HG03196 (cell line): Measurements from ENCODE around the gene PRKN.
A peak's percentile ranks its signal among the peaks of the same experiment; 100 is the strongest.
"Not testable (repeated sequence)": the region's sequence is repeated elsewhere in the genome, so short reads cannot be mapped to it uniquely, and the experiment has no call there.

Source experiments
- ATAC-seq: cut with Tn5 transposase; IDR thresholded peaks from one replicate; pipeline ENCODE4 v1.9.1; 2021; ENCODE audit not compliant: unreplicated experiment

Gene PRKN

DNA sequence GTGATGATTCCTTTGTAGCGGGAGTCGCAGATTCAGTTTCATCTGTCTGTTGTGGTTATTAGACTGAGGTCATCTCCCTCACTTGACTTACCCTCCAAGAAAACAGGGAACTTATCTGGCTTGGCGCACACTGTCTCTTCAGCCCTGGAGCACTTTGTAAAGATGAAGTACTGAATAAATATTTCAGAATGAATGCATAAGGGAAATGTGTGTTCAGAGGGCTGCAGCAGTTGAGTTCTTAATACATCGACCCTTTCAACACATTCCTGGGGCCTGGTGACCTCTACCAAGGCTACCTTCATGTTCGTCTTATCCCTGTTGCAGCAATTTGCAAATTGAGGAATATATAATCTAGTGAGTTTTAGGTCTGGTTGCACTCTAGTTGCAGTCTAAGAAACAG lies 801.2 kb downstream of the PRKN start:
- ATAC-seq, result no peak

GRCh38 chr6:161924516-161925116 lies 803.0 kb downstream of the PRKN start:
- no peak for ATAC-seq

DNA sequence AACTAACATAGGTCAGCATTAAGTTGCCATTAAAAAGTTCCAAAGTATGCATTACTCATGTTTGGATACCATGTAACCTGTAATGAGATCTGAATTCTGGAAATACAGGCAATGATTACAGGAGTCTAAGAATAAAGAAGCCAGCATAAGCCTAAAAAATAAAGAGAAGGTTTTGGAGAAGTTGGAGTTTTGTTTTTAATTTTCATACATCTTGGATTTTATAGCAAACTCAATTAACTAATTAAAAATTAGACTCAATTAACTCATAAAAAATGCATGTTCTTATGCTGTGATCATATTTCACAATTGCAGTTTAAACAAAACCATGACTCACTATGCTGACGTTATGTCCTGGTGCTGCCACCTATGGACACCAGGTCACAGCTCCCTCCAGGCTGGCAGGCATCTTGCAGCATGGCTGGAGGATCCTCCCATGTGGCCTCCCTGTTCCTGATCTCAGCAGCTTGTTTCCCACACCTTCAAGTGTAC lies 804.9 kb downstream of the PRKN start:
- peak; percentile 61 for ATAC-seq

DNA sequence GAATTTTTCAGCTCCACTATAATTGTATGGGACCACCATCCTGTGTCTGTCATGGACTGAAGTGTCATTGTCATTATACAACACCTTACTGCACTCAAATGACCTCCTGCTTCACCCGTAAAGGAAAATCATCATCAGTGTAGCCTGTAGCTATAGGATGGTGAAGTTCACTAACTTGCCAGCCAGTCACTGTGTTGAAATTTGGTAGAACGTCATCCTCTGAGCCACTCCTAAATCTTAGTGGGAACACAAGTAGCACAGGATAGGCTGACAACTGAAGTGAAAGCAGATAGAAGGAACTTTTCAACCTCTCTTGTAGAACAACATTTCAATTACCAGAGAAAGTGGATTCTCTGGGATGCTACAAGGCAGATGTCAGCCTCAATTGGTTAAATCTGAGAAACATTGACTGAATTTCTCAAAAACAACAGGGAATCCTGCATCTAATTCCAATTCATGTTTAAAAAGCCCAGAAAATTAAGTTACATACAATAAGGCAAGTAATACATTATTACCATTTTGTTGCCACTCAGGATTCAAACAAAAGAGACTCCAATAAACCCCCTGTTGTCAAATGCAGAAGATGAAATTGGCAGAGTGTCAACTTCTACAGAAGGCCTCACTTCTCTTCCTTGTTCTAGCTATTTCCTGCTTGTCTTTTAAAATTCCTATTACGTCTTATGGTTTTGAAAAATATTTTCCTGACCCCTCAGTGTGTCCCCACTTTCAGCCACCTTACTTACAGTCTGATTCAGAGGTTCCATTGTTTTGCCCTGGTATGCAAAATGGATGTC lies 805.8 kb downstream of the PRKN start:
- ATAC-seq, result no peak

- ATAC-seq, result no peak
Measured at GRCh38 chr6:161919691-161920090, 807.9 kb downstream of the PRKN start.

DNA sequence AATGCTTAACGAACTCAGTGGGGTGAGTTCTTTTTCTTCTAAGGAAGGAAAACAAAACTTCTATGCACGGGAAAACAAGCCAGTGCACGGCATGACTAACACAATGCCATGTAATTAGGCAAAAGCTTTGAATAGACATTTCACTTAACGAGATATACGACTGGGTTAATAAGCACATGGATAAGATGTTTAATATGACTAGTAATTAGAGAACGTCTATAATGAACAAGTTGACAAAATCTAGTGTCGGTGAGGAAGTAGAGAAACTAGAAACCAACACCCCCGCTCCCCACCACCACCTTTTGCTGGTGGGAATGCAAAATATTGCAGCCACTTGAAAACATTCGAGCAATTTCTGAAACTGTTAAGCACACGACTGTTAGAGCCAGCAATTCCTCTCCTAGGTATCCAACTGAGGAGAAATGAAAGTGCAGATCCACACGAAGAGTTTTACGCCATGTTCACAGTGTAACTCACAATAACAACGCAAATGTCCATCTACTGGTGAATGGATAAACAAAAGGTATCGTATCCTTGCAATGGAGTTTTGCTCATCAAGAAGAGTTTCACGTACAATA lies 808.8 kb downstream of the PRKN start:
- no peak for ATAC-seq

GRCh38 chr6:161918109-161918531 lies 809.4 kb downstream of the PRKN start:
- ATAC-seq, result no peak

- no peak for ATAC-seq
Measured at GRCh38 chr6:161917645-161918044, 809.9 kb downstream of the PRKN start.

GRCh38 chr6:161915456-161915964 lies 812.1 kb downstream of the PRKN start:
- no peak for ATAC-seq

GRCh38 chr6:161908872-161909271 lies 818.7 kb downstream of the PRKN start:
- ATAC-seq, result no peak

DNA sequence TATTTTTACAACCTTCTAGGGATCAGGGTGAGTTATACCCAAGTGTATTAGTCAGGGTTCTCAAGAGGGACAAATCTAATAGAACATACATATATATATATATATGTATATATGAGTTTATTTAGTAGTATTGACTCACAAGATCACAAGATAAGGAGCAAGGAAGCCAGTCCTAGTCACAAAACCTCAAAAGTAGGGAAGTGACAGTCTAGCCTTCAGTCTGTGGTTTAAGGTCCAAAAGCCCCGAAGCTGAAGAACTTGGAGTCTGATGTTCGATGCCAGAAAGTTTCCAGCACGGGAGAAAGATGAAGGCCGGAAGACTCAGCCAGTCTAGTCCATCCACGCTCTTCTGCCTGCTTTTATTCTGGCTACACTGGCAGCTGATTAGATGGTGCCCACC lies 821.0 kb downstream of the PRKN start:
- ATAC-seq, result no peak

GRCh38 chr6:161903584-161904212 lies 823.9 kb downstream of the PRKN start:
- ATAC-seq, result no peak

- ATAC-seq, result no peak
Measured at GRCh38 chr6:161901740-161902426, 825.7 kb downstream of the PRKN start.

- no peak for ATAC-seq
Measured at GRCh38 chr6:161894436-161894835, 833.1 kb downstream of the PRKN start.

- no peak for ATAC-seq
Measured at GRCh38 chr6:161891542-161891941, 836.0 kb downstream of the PRKN start.

- no peak for ATAC-seq
Measured at GRCh38 chr6:161890832-161891297, 836.7 kb downstream of the PRKN start.

GRCh38 chr6:161890133-161890831 lies 837.3 kb downstream of the PRKN start:
- ATAC-seq, result no peak

DNA sequence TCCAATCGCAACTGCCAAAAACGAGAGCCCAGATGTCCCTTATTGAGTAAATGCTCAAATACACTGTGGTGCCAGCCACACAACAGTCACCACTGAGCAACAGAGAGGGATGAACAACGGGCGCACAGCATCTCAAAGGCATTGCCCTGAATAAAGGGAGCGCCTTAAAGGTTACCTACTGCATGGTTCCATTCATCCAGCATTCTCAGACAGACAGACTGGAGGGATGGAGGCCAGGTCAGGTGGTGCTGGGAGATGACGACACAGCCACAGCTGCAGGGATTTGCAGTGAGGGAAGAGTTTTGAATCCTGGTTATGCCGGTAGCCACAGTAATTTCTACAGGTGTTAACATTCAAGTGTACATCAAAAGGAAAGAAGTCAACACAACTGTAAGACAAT lies 838.2 kb downstream of the PRKN start:
- ATAC-seq, result no peak

GRCh38 chr6:161886545-161886944 lies 841.0 kb downstream of the PRKN start:
- ATAC-seq, result not testable (repeated sequence)

GRCh38 chr6:161884782-161885181 lies 842.8 kb downstream of the PRKN start:
- ATAC-seq, result no peak
